Measurements from ENCODE around the gene VAV3.

DNA sequence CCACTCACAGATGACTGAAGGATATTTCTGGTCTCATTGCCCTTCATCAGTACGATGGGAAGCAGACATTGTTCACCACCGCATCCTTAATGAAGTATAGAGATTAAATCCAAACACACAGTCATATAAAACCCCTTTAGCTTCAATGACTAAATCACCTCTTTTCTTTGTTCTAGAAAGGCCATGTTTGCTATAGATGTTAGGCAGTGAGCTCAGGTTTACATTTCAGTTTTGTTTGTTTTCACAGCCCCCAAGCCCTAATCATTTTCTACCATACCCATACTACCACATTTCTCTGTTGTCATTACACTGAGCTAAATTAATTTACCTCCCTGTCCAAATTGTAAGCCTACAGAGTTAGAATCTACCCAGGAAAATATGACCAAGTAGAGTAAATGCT is 439.0 kb downstream of the VAV3 start:
- no peak for TF ChIP-seq NFYB (CRISPR knock-in tag; conservative IDR thresholded peaks at IDR 0.05; ENCODE audit: low read depth)
- no peak for TF ChIP-seq CTCF (IDR thresholded peaks at IDR 0.05)
- TF ChIP-seq ATF3 (CRISPR knock-in tag; conservative IDR thresholded peaks at IDR 0.05) = no peak

All from WTC11 (cell line).